ENCODE results near the gene OR51S1.

The OR51S1 gene, protein sequence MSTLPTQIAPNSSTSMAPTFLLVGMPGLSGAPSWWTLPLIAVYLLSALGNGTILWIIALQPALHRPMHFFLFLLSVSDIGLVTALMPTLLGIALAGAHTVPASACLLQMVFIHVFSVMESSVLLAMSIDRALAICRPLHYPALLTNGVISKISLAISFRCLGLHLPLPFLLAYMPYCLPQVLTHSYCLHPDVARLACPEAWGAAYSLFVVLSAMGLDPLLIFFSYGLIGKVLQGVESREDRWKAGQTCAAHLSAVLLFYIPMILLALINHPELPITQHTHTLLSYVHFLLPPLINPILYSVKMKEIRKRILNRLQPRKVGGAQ

GRCh38 chr11:4848908-4849532 is at the start of gene OR51S1:
Gene OR51S1, minus strand, starts transcription at chr11:4849208. Its CDS starts 0 bp downstream, at chr11:4849208.
- no peaks in the 10 kb centered on the region for H3K27me3 ChIP-seq
- no peak within 1 kb of the TSS for H3K27ac ChIP-seq
- no peaks in the 10 kb centered on the region for H3K4me1 ChIP-seq
- DNase-seq = no peak
- no peaks in the 10 kb centered on the region for H3K9me3 ChIP-seq
- H3K36me3 ChIP-seq = no peaks in the 10 kb centered on the region
- TF ChIP-seq, protein P1, sequence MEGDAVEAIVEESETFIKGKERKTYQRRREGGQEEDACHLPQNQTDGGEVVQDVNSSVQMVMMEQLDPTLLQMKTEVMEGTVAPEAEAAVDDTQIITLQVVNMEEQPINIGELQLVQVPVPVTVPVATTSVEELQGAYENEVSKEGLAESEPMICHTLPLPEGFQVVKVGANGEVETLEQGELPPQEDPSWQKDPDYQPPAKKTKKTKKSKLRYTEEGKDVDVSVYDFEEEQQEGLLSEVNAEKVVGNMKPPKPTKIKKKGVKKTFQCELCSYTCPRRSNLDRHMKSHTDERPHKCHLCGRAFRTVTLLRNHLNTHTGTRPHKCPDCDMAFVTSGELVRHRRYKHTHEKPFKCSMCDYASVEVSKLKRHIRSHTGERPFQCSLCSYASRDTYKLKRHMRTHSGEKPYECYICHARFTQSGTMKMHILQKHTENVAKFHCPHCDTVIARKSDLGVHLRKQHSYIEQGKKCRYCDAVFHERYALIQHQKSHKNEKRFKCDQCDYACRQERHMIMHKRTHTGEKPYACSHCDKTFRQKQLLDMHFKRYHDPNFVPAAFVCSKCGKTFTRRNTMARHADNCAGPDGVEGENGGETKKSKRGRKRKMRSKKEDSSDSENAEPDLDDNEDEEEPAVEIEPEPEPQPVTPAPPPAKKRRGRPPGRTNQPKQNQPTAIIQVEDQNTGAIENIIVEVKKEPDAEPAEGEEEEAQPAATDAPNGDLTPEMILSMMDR (IDR thresholded peaks at IDR 0.05) = no peak
- intact Hi-C loops (cut with DNase I; ENCODE audit: low total_unique reads) = no loop called here
- no peak within 1 kb of the TSS for H3K4me3 ChIP-seq

GRCh38 chr11:4891996-4892640 is 43.1 kb upstream of the OR51S1 start:
- intact Hi-C loops (cut with DNase I; ENCODE audit: low total_unique reads) = no loop called here
- DNase-seq = no peak

GRCh38 chr11:4890279-4890678 is 41.3 kb upstream of the OR51S1 start:
- Histone ChIP-seq H3K9me3 (no peaks in the 10 kb centered on the region), H3K4me3 (no peak overlapping the region), H3K27me3 (no peaks in the 10 kb centered on the region), H3K27ac (no peak overlapping the region), H3K4me1 (no peaks in the 10 kb centered on the region), H3K36me3 (no peaks in the 10 kb centered on the region)
- no peak for DNase-seq
- TF ChIP-seq, protein P1 (IDR thresholded peaks at IDR 0.05) = no peak
- intact Hi-C loops (cut with DNase I; ENCODE audit: low total_unique reads) = no loop called here

More at GRCh38 chr11:4891996-4892640, 43.1 kb upstream of the OR51S1 start:
- Histone ChIP-seq H3K9me3 (no peaks in the 10 kb centered on the region), H3K27me3 (no peaks in the 10 kb centered on the region), H3K4me1 (no peaks in the 10 kb centered on the region), H3K36me3 (no peaks in the 10 kb centered on the region), H3K27ac (no peak overlapping the region), H3K4me3 (no peak overlapping the region)
- TF ChIP-seq, protein P1 (IDR thresholded peaks at IDR 0.05) = no peak

- no peak for DNase-seq
Observed at GRCh38 chr11:4887591-4887990, 38.6 kb upstream of the OR51S1 start.

DNA sequence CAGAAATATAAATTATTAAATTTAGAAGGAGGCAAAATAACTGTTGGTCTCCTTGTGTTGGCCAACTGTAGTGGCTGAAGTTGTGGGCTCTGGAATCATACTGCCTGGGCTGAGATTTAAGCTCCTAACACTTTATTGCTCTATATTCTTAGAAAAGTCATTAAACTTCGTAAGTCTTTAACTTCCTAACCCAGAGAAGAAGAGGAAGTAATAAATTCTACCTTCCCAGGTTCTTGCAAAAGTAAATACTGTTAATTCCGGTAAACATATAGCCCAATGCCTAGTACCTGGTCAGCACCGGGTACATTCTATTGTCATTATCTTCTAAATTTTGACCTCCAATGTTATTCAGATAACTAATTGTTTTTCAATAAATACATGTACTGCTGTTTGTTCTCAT is 37.2 kb upstream of the OR51S1 start:
- H3K27me3 ChIP-seq = no peaks in the 10 kb centered on the region
- H3K27ac ChIP-seq = no peak overlapping the region
- no peaks in the 10 kb centered on the region for H3K4me1 ChIP-seq
- TF ChIP-seq, protein P1 (IDR thresholded peaks at IDR 0.05) = no peak
- H3K9me3 ChIP-seq = no peaks in the 10 kb centered on the region
- H3K36me3 ChIP-seq = no peaks in the 10 kb centered on the region
- no peak for DNase-seq
- intact Hi-C loops (cut with DNase I; ENCODE audit: low total_unique reads) = no loop called here
- no peak overlapping the region for H3K4me3 ChIP-seq

More at GRCh38 chr11:4887591-4887990, 38.6 kb upstream of the OR51S1 start:
- Histone ChIP-seq H3K4me3 (no peak overlapping the region), H3K27ac (no peak overlapping the region), H3K4me1 (no peaks in the 10 kb centered on the region), H3K36me3 (no peaks in the 10 kb centered on the region), H3K27me3 (no peaks in the 10 kb centered on the region), H3K9me3 (no peaks in the 10 kb centered on the region)
- TF ChIP-seq, protein P1 (IDR thresholded peaks at IDR 0.05) = no peak
- intact Hi-C loops (cut with DNase I; ENCODE audit: low total_unique reads) = no loop called here

Measured in tibial artery (tissue), 4 donors.